BJ (cell line): ENCODE results near the gene CES5A. TPM values are rescaled to one million over a fixed set of nuclear protein-coding genes. Genes with fewer than 3 reads are reported as not detected.

ENCODE experiments used
- CTCF ChIA-PET: fragments of 350-600 bp; formaldehyde crosslinking; extraction: SDS; loops from one replicate; lab custom pipeline; 2021; ENCODE audit warnings: antibody characterized with exemption, inconsistent platforms; lab: Yijun Ruan, JAX
- POLR2A ChIA-PET: fragments of 300-600 bp; sonication (Branson Sonifier 250); formaldehyde crosslinking; extraction: SDS; loops from one replicate; lab custom pipeline; 2021; ENCODE audit warnings: antibody characterized with exemption; lab: Charles Lee
- DNase-seq: peaks from one replicate; pipeline ENCODE4 v3.0.0-alpha.2; 2011; ENCODE audit warnings: low read depth
- H3K27me3 ChIP-seq: 2 replicates; pipeline ENCODE4 v1.6.0; 2011; ENCODE audit warnings: low read length; ENCODE audit not compliant: control insufficient read depth, insufficient read depth
- H3K36me3 ChIP-seq: 2 replicates; pipeline ENCODE4 v1.5.1; 2011; ENCODE audit warnings: low read length; ENCODE audit not compliant: control insufficient read depth, insufficient read depth
- H3K4me3 ChIP-seq: 2 replicates; pipeline ENCODE4 v1.5.1; 2011; ENCODE audit warnings: low read depth, mild to moderate bottlenecking, control low read depth, low read length
- CTCF ChIP-seq: IDR thresholded peaks from 2 replicates; pipeline ENCODE4 v1.5.1; 2011; ENCODE audit warnings: low read depth, mild to moderate bottlenecking, control low read depth, inconsistent platforms, low read length, moderate library complexity; ENCODE audit not compliant: insufficient read depth
- polyA plus RNA-seq: library from polyadenylated mRNA; depleted of rRNA; stranded (reverse); fragments of >200 nt; gene quantifications from 2 replicates; pipeline ENCODE4 v1.2.3, GENCODE V29; 2011

The CES5A gene
- polyA plus RNA-seq, 1 experiment = not detected

- Histone ChIP-seq H3K4me3 (no peak overlapping the region), H3K27me3 (peaks cover 3% of the 10 kb centered on the region), H3K36me3 (no peaks in the 10 kb centered on the region)
- DNase-seq = no peak
- no peak for TF ChIP-seq CTCF
- ChIA-PET CTCF (interaction anchor here (1.5 kb wide), 1 partner anchor 382 kb away, joined by 7 read pairs; no protein-coding TSS in a partner anchor), POLR2A (no interaction called here)
Measured at GRCh38 chr16:55846598-55847346, 28.4 kb downstream of the CES5A start.

- CTCF ChIA-PET = no interaction called here
- TF ChIP-seq CTCF = no peak
- POLR2A ChIA-PET = no interaction called here
Measured at GRCh38 chr16:55843105-55843395, 32.1 kb downstream of the CES5A start.

GRCh38 chr16:55842369-55843104 lies 32.6 kb downstream of the CES5A start:
- no peak for DNase-seq
- peaks cover 3% of the 10 kb centered on the region for H3K27me3 ChIP-seq
- no peaks in the 10 kb centered on the region for H3K36me3 ChIP-seq
- no peak overlapping the region for H3K4me3 ChIP-seq
- ChIA-PET CTCF (interaction anchor here (0.8 to 3.8 kb wide), 14 partner anchors 9 to 386 kb away, joined by 3 to 17 read pairs (median 4); partner anchors contain the start of gene CES1), POLR2A (no interaction called here)
- peak; percentile 63 for TF ChIP-seq CTCF

More at GRCh38 chr16:55843105-55843395, 32.1 kb downstream of the CES5A start:
- no peaks in the 10 kb centered on the region for H3K36me3 ChIP-seq
- no peak for DNase-seq
- H3K4me3 ChIP-seq = no peak overlapping the region
- H3K27me3 ChIP-seq = peaks cover 3% of the 10 kb centered on the region

- no peak for TF ChIP-seq CTCF
- POLR2A ChIA-PET = no interaction called here
Measured at GRCh38 chr16:55839115-55839514, 36.1 kb downstream of the CES5A start.

GRCh38 chr16:55836158-55836611 lies 39.0 kb downstream of the CES5A start:
- TF ChIP-seq CTCF = no peak
- ChIA-PET POLR2A (no interaction called here), CTCF (interaction anchor here (0.8 to 0.9 kb wide), 2 partner anchors 124 to 372 kb away, joined by 3 read pairs; no protein-coding TSS in a partner anchor)
- Histone ChIP-seq H3K36me3 (no peaks in the 10 kb centered on the region), H3K4me3 (no peak overlapping the region), H3K27me3 (no peaks in the 10 kb centered on the region)
- DNase-seq = no peak

More at GRCh38 chr16:55839115-55839514, 36.1 kb downstream of the CES5A start:
- Histone ChIP-seq H3K4me3 (no peak overlapping the region), H3K36me3 (no peaks in the 10 kb centered on the region), H3K27me3 (peaks cover 1% of the 10 kb centered on the region; the same call in 1 of the 2 replicates)
- CTCF ChIA-PET = interaction anchor here (0.6 to 3.8 kb wide), 4 partner anchors 124 to 390 kb away, joined by 3 to 17 read pairs (median 3); no protein-coding TSS in a partner anchor
- no peak for DNase-seq
